HG03066 (cell line): ENCODE results near the gene TOP2A.
A peak's percentile ranks its signal among the peaks of the same experiment; 100 is the strongest.

Source experiments
- ATAC-seq: cut with Tn5 transposase; IDR thresholded peaks from one replicate; pipeline ENCODE4 v1.9.1; 2021; ENCODE audit warnings: low read depth; ENCODE audit not compliant: unreplicated experiment

The TOP2A gene

GRCh38 chr17:40349477-40349894 lies 68.2 kb downstream of the TOP2A start:
- ATAC-seq: no peak

GRCh38 chr17:40348562-40349476 lies 68.9 kb downstream of the TOP2A start:
- ATAC-seq: no peak

- ATAC-seq: no peak
Observed at GRCh38 chr17:40348136-40348504, 69.6 kb downstream of the TOP2A start.

- ATAC-seq: no peak
Observed at GRCh38 chr17:40347319-40348135, 70.2 kb downstream of the TOP2A start.

- ATAC-seq: no peak
Observed at GRCh38 chr17:40346765-40347158, 70.9 kb downstream of the TOP2A start.

GRCh38 chr17:40345994-40346764 lies 71.5 kb downstream of the TOP2A start:
- no peak for ATAC-seq

GRCh38 chr17:40345161-40345993 lies 72.3 kb downstream of the TOP2A start:
- ATAC-seq: no peak

- ATAC-seq: no peak
Observed at GRCh38 chr17:40344421-40345160, 73.1 kb downstream of the TOP2A start.

GRCh38 chr17:40343219-40344119 lies 74.2 kb downstream of the TOP2A start:
- ATAC-seq: no peak

- ATAC-seq: no peak
Observed at GRCh38 chr17:40342504-40343218, 75.0 kb downstream of the TOP2A start.

GRCh38 chr17:40341808-40342503 lies 75.7 kb downstream of the TOP2A start:
- ATAC-seq: no peak

- peak; percentile 67 for ATAC-seq
Observed at GRCh38 chr17:40340880-40341807, 76.6 kb downstream of the TOP2A start.

- ATAC-seq: no peak
Observed at GRCh38 chr17:40340327-40340726, 77.4 kb downstream of the TOP2A start.

GRCh38 chr17:40338941-40339649 lies 78.6 kb downstream of the TOP2A start:
- ATAC-seq: no peak
